GM12878 (cell line): ENCODE results near the gene EIF4E1B. TPM values are rescaled to one million over a fixed set of nuclear protein-coding genes. Genes with fewer than 3 reads are reported as not detected.

Experiments used
- ATAC-seq: fragments of 200-7000 bp; cut with Tn5 transposase; 3 replicates; pipeline ENCODE4 v1.9.1; 2020; ENCODE audit warnings: mild to moderate bottlenecking, moderate library complexity
- BruUV-seq: library from RNA; stranded (reverse); fragments of 400-500 nt; replicated peaks from 2 replicates; lab custom pipeline; 2021; lab: Mats Ljungman, UMichigan
- CTCF ChIA-PET: fragments of 300-600 bp; sonication (Branson Sonifier 250); formaldehyde crosslinking; extraction: SDS; loops from one replicate; lab custom pipeline; 2021; ENCODE audit warnings: inconsistent platforms; lab: Yijun Ruan, JAX
- POLR2A ChIA-PET: fragments of 350-600 bp; formaldehyde crosslinking; extraction: SDS; loops from one replicate; lab custom pipeline; 2021; ENCODE audit warnings: inconsistent platforms; lab: Charles Lee
- RAD21 ChIA-PET: fragments of 300-600 bp; sonication (Branson Sonifier 250); formaldehyde crosslinking; loops from one replicate; lab custom pipeline; 2023; ENCODE audit warnings: antibody characterized with exemption; ENCODE audit not compliant: unreplicated experiment; lab: Charles Lee
- SMC1A ChIA-PET: fragments of 300-600 bp; sonication (Branson Sonifier 250); formaldehyde crosslinking; loops from one replicate; lab custom pipeline; 2023; ENCODE audit not compliant: unreplicated experiment, uncharacterized antibody; lab: Charles Lee
- DNase-seq: peaks from one replicate; pipeline ENCODE4 v3.0.0-alpha.2; 2011; ENCODE audit warnings: low read depth, low spot score
- FAIRE-seq: peaks from 3 replicates; lab custom pipeline; 2011; peaks lifted over from hg19 to GRCh38; lab: Jason Lieb, UNC
- H2AFZ ChIP-seq: 2 replicates; pipeline ENCODE4 v1.6.0; 2011; ENCODE audit warnings: low read depth, low read length, control low read depth; ENCODE audit not compliant: control insufficient read depth
- H3K27ac ChIP-seq: 2 replicates; pipeline ENCODE4 v1.5.1; 2011; ENCODE audit warnings: control low read depth; ENCODE audit not compliant: control insufficient read depth, insufficient read depth
- H3K27me3 ChIP-seq, 2 experiments: replicated peaks in 1 of 2; 2 replicates each; pipeline versions ENCODE4 v1.6.0 to v1.6.1; 2011; ENCODE audit warnings: low read length in 1 of 2; ENCODE audit not compliant: control insufficient read depth in 2 of 2, insufficient read depth in 2 of 2
- H3K36me3 ChIP-seq, 2 experiments: 2 replicates each; pipeline ENCODE4 v1.5.1; 2011; ENCODE audit warnings: low read length in 1 of 2; ENCODE audit not compliant: control insufficient read depth in 2 of 2, insufficient read depth in 2 of 2
- H3K4me1 ChIP-seq: 2 replicates; pipeline ENCODE4 v1.6.1; 2011; ENCODE audit warnings: mild to moderate bottlenecking, low read length, moderate library complexity, mixed read lengths; ENCODE audit not compliant: control insufficient read depth, insufficient read depth
- H3K4me2 ChIP-seq: 2 replicates; pipeline ENCODE4 v1.6.0; 2011; ENCODE audit warnings: control low read depth; ENCODE audit not compliant: control insufficient read depth, insufficient read depth
- H3K4me3 ChIP-seq: fragments of 200-600 bp; sonication (generic); 2 replicates; pipeline ENCODE4 v1.5.1; 2016
- H3K79me2 ChIP-seq: 2 replicates; pipeline ENCODE4 v1.6.0; 2011; ENCODE audit warnings: low read length; ENCODE audit not compliant: control insufficient read depth, insufficient read depth
- H3K9ac ChIP-seq: 2 replicates; pipeline ENCODE4 v1.8.0; 2011; ENCODE audit warnings: low read length, control low read depth, mixed read lengths; ENCODE audit not compliant: control insufficient read depth, insufficient read depth
- H3K9me3 ChIP-seq: replicated peaks from 3 replicates; pipeline ENCODE4 v1.5.1; 2011; ENCODE audit warnings: mild to moderate bottlenecking, low read length; ENCODE audit not compliant: control insufficient read depth, insufficient read depth
- H4K20me1 ChIP-seq: 2 replicates; pipeline ENCODE4 v1.6.0; 2011; ENCODE audit not compliant: control insufficient read depth, insufficient read depth
- BHLHE40 ChIP-seq, 2 experiments: fragments of 450-650 bp in 1 of 2; IDR thresholded peaks; 2 replicates each; pipeline ENCODE4 v1.6.1; 2011 to 2017; ENCODE audit warnings: low read depth in 2 of 2, borderline replicate concordance in 1 of 2, improper control_type of control experiment in 1 of 2, low read length in 1 of 2, mild to moderate bottlenecking in 1 of 2
- PAX5 ChIP-seq: IDR thresholded peaks from 2 replicates; pipeline ENCODE4 v1.6.1; 2011; ENCODE audit warnings: low read depth, low read length, borderline replicate concordance
- ZSCAN29 ChIP-seq: fragments of 450-650 bp; IDR thresholded peaks from 2 replicates; pipeline ENCODE4 v1.6.1; 2017; ENCODE audit warnings: mild to moderate bottlenecking, moderate library complexity
- WGBS: methylation state at CpG from one replicate; pipeline ENCODE4 v1.1.6; 2016; ENCODE audit warnings: low lambda C conversion rate; ENCODE audit not compliant: insufficient replicate concordance, insufficient coverage; ENCODE audit errors: missing lambda C conversion rate; 5-methylcytosine and 5-hydroxymethylcytosine counted together
- in situ Hi-C: fragments of 300-500 bp; cut with MboI; formaldehyde crosslinking; loops from 9 replicates; pipeline ENCODE4 v1.14.3; 2018; ENCODE audit warnings: mixed read lengths
- intact Hi-C: fragments of 100-400 bp; cut with micrococcal nuclease; formaldehyde crosslinking; loops from one replicate; pipeline ENCODE4 v1.14.2; 2022; ENCODE audit not compliant: unreplicated experiment
- polyA plus RNA-seq, 11 experiments: library from polyadenylated mRNA; depleted of rRNA in 4 of 11; unstranded in 6 of 11; stranded (reverse) in 5 of 11; fragments of >200 nt; fragmentation: Nextera tagmentation in 4 of 11; fragmentation: Illumina TruSeq in 1 of 11; extraction: Ambion mirVana in 4 of 11; extraction: Trizol in 1 of 11; gene quantifications; 1 replicate in 1 of 11; 2 replicates in 10 of 11; pipeline versions ENCODE4 v1.2.1 to v1.2.3, GENCODE V29; 2011 to 2016; ENCODE audit warnings: inconsistent platforms in 2 of 11, missing spikeins in 2 of 11, low read depth in 1 of 11
- total RNA-seq, 4 experiments: library from RNA; depleted of rRNA in 3 of 4; stranded (reverse); fragments of >200 nt in 3 of 4; fragmentation: Illumina TruSeq in 1 of 4; extraction: Trizol in 1 of 4; gene quantifications; 2 replicates each; pipeline versions ENCODE4 v1.2.1 to v1.2.3, GENCODE V29; 2013 to 2021
- TF ChIP-seq, protein P1 (sequence below), 3 experiments: IDR thresholded peaks in 2 of 3; conservative IDR thresholded peaks in 1 of 3; 2 replicates each; pipeline ENCODE4 v1.5.1; 2011; ENCODE audit warnings: low read depth in 3 of 3, low read length in 3 of 3, mild to moderate bottlenecking in 3 of 3, control low read depth in 2 of 3, moderate library complexity in 2 of 3, inconsistent platforms in 1 of 3, mixed read lengths in 1 of 3; ENCODE audit not compliant: control insufficient read depth in 2 of 3, insufficient read depth in 1 of 3; ENCODE audit errors: extremely low read depth in 1 of 3

EIF4E1B gene
- total and polyA plus RNA-seq, 10 of the 15 experiments (the other 5 are each of a cell fraction or from before 2014, with no cell fraction given) = not detected

DNA sequence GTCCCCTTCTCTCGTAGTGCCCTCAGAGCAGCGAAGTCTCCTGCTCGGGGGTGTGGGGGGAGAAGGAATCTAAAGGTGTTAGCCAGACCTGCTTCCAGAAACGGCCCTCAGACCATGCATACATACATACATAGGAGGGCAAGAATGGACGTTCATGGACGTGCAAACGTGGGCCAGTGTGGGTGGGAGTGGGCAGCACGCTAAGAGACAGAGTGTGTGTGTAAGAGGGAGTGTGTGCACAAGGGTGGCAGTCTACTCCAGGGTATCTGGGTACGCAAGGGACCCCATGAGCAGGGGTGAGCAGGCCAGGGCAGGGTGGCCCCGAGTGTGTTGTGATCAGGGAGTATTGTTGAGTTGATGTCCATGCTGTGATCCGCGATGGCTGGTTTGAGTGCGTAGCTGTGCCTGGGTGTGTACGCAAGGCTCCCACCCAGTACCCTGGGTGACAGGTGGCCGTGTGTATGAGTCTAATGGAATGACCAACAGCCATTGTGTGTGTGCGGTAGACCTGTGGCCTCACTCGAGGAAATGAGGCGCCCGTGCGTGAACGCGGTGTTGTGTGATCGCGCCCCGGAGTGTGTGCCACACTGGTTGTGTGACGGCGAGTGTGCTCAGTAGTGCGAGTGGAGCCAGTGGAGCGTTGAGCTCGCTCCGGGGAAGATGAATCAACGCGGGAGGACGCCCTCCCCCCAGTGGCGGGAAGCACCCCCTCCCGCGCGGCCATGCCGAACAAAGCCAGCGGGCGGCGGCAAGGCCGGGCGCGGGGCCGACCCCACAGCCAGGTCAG is 21.3 kb upstream of the EIF4E1B start:
- H3K79me2 ChIP-seq = no peaks in the 10 kb centered on the region; the same call in 1 of the 2 replicates
- FAIRE-seq (no peak), DNase-seq (no peak), ATAC-seq (peak; percentile 56)
- no peaks in the 10 kb centered on the region for H3K27me3 ChIP-seq
- WGBS = 37% methylated on average over 38 of the region's 46 CpGs
- SMC1A ChIA-PET = no interaction called here
- no TSS peak for BruUV-seq
- peak overlapping the region; percentile 65 for H3K4me3 ChIP-seq
- H3K27ac ChIP-seq = no peak overlapping the region
- H3K4me1 ChIP-seq = peaks cover 12% of the 10 kb centered on the region
- peak overlapping the region; percentile 83 for H2AFZ ChIP-seq
- no peaks in the 10 kb centered on the region for H4K20me1 ChIP-seq
- RAD21 ChIA-PET = no interaction called here
- TF ChIP-seq, protein P1, sequence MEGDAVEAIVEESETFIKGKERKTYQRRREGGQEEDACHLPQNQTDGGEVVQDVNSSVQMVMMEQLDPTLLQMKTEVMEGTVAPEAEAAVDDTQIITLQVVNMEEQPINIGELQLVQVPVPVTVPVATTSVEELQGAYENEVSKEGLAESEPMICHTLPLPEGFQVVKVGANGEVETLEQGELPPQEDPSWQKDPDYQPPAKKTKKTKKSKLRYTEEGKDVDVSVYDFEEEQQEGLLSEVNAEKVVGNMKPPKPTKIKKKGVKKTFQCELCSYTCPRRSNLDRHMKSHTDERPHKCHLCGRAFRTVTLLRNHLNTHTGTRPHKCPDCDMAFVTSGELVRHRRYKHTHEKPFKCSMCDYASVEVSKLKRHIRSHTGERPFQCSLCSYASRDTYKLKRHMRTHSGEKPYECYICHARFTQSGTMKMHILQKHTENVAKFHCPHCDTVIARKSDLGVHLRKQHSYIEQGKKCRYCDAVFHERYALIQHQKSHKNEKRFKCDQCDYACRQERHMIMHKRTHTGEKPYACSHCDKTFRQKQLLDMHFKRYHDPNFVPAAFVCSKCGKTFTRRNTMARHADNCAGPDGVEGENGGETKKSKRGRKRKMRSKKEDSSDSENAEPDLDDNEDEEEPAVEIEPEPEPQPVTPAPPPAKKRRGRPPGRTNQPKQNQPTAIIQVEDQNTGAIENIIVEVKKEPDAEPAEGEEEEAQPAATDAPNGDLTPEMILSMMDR (IDR thresholded peaks at IDR 0.05 in 2 of 3, conservative IDR thresholded peaks at IDR 0.05 in 1 of 3; ENCODE audit: control insufficient read depth in 2 of 3, extremely low read depth in 1 of 3, insufficient read depth in 1 of 3, low read depth in 3 of 3, low read length in 3 of 3) = peak in 1 of 3 experiments; percentile 9; a peak in 1 of 6 replicates
- TF ChIP-seq PAX5 = 0 out of 2 replicates have a peak, but pooled peaks have one; percentile 53
- TF ChIP-seq ZSCAN29 = no peak
- TF ChIP-seq BHLHE40 (IDR thresholded peaks at IDR 0.05; ENCODE audit: borderline replicate concordance in 1 of 2, low read depth in 2 of 2, low read length in 1 of 2) = peak; percentile 58 to 78; a peak in 3 of 4 replicates
- POLR2A ChIA-PET = no interaction called here
- H3K9ac ChIP-seq = peak overlapping the region; percentile 41; the same call in 1 of the 2 replicates
- intact Hi-C loops = no loop called here
- in situ Hi-C loops = no loop called here
- H3K4me2 ChIP-seq = peak overlapping the region; percentile 74
- no peaks in the 10 kb centered on the region for H3K9me3 ChIP-seq
- CTCF ChIA-PET = interaction anchor here (1.1 kb wide), 1 partner anchor 998 kb away, joined by 4 read pairs; no protein-coding TSS in a partner anchor
- no peaks in the 10 kb centered on the region for H3K36me3 ChIP-seq
